Fibroblast of skin of back (primary cell): Measurements from ENCODE around the gene SRGN.

Source experiments
- DNase-seq: peaks from one replicate; pipeline ENCODE4 v3.0.0-alpha.2; 2013

The SRGN gene

GRCh38 chr10:69142983-69143382 lies 55.1 kb downstream of the SRGN start:
- DNase-seq: no peak

DNA sequence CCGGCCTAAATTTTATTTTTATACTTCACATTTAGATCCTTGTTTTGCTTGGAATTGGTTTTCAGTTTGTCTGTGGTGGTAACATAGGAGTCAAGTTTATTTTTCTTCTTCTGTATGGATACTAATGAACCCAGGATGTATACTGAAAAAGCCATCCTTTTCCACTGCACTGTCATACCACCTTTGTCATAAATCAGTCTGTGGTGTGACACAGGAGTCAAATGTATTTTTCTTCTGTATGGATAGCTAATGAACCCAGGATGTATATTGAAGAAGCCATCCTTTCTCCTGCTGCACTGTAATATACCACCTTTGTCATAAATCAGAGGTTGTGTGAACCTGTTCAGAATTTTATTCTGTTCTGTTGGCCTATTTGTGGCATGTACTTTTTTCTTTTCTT lies 57.4 kb downstream of the SRGN start:
- no peak for DNase-seq

GRCh38 chr10:69145864-69146263 lies 58.0 kb downstream of the SRGN start:
- no peak for DNase-seq

DNA sequence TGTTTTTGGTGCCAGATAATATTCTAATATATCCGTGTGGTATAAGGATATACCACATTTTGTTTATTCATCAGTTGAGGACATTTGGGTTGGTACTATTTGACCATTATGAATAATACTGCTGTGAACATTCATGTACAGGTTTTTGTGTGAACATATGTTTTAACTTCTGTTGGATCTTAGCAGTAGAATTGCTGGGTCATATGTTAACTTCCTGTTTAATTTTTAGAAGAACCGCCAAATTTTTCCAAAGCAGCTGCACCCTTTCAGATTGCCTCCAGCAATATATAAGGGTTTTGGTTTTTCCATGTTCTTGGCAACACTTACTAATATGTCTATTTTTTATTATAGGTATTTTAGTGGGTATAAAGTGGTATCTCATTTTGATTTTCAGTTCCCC lies 58.9 kb downstream of the SRGN start:
- DNase-seq: no peak

GRCh38 chr10:69151984-69152383 lies 64.1 kb downstream of the SRGN start:
- no peak for DNase-seq

- DNase-seq: no peak
Measured at GRCh38 chr10:69153227-69153626, 65.3 kb downstream of the SRGN start.
